HG03460 (cell line): ENCODE measurements around the gene CENPB.

ENCODE experiments used
- ATAC-seq: cut with Tn5 transposase; IDR thresholded peaks from one replicate; pipeline ENCODE4 v1.9.1; 2021; ENCODE audit not compliant: unreplicated experiment

Gene CENPB

DNA sequence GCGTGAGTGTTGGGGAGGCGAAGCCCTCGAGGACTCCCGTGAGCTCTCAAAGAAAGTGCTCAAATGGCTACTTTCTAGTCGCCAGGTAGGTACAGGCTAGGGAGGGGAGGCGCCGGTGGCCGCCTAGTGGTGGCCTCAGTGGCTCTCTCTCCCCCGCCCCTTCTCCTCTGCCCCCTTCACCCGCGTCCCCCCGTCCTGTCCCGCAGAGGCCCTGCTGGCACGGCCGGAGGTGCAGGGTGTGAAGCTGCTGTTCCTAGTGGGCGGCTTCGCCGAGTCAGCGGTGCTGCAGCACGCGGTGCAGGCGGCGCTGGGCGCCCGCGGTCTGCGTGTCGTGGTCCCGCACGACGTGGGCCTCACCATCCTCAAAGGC is 35.2 kb downstream of the CENPB start:
- no peak for ATAC-seq

DNA sequence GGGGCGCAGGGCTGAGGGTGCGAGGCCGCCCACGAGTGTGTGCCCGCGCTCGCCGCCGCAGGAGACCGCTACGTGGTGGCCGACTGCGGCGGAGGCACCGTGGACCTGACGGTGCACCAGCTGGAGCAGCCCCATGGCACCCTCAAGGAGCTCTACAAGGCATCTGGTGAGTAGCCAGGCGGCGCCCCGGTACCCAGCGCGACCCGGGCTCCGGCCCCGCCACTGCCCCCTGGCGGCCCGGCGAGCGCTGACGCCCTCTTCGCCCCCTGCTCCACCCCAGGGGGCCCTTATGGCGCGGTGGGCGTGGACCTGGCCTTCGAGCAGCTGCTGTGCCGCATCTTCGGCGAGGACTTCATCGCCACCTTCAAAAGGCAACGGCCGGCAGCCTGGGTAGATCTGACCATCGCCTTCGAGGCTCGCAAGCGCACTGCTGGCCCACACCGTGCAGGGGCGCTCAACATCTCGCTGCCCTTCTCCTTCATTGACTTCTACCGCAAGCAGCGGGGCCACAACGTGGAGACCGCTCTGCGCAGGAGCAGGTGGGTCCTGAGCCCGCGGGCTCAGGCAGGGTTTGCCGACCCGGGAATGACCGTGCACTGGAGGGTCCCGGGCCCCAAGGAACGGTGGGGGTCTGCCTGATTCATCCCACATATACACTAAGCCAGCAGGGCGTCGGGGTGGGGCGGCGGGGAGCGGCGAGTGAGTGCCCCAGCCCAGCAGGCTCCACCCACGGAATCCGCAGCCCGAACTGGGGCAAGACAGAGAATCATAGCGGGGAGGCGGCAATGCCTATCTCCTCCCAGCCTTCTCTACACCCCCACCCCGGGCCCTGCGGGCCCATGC is 36.6 kb downstream of the CENPB start:
- ATAC-seq = no peak

DNA sequence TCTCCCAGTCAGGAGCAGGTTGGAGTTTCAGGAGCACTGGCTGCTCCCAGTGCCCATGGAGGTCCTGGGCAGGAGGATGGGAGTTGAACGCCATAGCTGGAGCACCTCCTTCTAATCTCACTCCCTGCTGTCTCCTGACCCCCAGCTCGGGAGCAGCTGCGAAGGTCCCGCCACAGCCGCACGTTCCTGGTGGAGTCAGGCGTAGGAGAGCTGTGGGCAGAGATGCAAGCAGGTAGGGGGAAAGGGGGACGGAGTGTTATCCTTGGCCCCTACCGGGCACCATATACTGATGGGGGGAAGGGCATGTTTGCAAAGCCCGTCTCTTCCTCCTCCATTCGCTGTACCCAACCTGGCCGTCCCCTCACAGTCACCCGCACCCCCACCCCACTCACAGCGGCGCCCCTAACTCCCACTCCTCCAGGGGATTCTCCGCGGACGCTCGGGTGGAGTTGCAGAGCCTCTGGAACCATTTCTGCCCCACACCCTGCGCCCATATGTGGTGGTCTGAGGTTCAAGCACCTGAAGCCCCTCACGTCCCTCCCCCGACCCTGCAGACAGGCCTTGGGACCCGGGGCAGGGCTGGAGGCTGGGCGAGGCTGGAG is 37.4 kb downstream of the CENPB start:
- ATAC-seq = no peak

DNA sequence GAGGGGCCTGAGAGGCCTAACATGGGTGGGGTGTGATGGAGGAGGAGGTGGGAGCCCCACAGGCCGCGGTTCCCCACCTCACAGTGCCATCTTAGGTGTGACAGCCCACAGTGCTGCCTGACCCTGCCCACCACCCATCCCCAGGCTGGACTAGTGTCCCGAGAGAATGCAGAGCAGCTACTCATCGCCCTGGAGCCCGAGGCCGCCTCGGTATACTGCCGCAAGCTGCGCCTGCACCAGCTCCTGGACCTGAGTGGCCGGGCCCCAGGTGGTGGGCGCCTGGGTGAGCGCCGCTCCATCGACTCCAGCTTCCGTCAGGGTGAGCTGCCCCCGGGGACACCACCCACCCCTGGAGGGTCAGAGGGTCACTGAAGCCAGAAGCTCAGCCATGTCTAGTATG is 38.5 kb downstream of the CENPB start:
- no peak for ATAC-seq

DNA sequence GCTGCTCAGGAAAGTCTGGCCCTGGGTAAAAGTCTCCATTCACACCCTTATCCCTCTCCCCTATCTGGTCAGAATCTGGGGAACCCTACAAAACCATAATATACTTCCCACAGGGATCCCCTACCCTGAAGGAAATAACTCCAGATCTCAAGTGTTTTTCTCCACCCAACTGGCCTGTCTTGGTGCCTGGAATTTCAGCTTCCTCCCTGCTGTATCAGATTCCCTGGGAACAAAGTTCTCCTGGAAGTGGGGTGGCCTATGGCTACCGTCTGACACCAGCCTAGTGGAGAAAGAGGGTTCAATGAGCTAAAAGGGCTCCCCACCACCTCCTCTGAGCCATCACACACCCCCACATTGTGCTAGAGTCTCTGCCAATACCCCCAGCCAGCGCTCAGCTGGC is 39.1 kb downstream of the CENPB start:
- no peak for ATAC-seq

DNA sequence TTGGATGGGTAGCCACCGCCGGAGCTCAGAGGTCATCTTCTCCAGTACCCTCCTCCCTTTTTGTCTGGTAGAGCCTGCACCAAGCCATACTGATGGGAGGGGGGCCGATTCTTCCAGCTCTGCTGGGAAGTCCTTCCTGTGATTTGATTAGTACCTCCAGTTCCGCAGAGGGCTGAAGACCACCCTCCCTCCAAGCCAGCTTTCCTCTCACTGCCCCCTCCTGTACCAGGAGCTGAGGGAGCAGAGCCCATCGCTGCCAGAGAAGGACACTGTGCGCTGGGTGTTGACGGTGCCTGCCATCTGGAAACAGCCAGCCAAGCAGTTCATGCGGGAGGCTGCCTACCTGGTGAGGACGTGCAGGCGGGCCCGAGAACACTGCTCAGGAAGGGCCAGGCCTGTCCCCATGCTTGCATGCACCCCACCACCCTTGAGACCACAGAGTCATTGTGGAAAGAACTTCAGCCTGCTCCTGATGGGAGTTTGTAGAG is 40.8 kb downstream of the CENPB start:
- no peak for ATAC-seq

DNA sequence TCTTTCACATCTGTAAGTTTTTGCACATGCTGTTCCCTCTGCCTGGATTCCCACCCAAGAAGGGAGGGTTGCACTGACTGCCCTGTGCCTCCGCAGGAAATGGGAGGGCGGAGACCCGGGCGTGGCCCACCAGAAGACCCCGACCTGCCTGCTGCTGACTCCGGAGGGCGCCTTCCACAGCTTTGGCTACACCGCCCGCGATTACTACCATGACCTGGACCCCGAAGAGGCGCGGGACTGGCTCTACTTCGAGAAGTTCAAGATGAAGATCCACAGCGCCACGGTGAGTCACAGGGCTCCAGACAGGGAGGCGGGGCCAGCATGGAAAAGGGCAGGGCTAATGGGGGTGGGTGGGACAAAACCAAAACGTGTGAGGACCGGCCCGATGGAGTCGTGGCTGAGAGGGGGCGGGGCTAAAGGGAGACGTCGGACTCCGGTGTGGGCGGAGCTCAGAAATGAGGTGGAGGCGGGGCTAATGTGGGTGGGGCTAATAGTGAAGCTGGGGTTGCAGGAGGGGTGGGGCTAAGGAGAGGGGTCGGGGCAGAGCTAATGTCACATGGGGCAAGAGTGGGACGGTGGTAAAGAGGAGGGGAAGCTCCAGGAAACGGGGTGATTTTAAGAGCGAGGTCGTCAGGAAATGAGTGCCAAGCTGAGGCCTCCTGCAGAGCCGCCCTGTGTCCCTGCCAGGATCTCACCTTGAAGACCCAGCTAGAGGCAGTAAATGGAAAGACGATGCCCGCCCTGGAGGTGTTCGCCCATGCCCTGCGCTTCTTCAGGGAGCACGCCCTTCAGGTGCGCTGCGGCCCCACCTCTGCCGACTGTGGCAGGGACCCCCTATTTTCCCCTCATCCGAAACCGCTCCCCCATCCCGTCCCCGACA is 41.5 kb downstream of the CENPB start:
- ATAC-seq = no peak

DNA sequence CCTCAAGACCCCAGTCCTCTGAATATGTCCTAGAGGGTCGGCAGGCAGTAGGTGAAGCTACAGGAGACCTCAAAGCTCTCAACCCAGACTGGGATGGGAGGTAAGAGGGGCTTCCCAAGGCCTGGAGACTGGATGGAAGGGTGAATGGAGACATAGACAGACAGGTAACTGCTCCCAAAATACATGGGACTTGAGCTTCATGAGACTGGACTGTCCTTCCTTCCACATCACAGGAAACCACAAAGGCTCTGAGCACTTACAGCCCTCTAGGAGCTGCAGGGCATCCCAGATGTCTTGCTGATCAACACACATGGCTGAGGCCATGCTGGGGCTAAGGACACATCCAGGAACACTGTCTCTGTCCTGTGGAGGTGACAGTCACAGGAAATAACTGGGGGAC is 42.5 kb downstream of the CENPB start:
- ATAC-seq = no peak

DNA sequence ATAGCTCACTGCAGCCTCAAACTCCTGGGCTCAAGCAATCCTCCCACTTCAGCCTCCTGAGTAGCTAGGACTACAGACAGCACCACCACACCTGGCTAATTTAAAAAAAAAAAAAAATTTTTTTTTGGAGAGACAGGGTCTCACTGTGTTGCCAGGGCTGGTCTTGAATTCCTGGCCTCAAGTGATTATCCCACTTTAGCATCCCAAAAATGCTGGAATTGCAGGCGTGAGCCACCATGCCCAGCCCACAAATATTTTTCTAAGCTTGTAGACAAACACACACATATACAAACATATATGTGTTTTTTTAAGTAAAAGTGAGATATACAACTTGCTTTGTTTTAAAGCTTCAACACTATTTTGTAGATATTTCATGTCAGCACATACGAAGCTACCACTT is 43.3 kb downstream of the CENPB start:
- no peak for ATAC-seq

DNA sequence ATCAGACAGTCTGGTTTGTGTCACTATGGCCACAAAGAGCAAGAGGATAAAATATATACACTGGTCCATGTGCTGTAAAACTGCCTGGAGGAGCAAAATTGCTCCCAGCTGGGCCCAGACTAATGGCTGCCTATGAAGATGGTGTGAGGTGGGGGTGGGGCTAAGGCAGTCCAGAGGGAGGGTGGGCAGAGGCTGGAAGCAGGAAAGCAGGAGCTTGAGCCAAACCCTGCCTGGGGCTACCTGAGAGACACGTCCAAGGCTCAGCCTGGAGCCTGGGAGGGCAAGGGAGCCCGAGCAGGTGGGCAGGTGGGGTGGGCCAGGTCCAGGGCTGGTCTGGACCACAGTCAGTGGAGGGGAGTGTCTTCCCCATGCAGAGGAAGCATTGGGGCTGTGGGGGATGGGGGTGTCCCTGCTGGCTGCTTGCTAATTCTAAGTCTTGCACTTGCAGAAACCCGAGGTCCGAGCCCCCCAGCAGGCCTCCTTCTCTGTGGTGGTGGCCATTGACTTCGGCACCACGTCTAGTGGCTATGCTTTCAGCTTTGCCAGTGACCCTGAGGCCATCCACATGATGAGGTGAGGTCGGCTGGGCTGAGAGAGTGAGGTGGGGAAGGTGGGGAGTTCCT is 44.6 kb downstream of the CENPB start:
- no peak for ATAC-seq

DNA sequence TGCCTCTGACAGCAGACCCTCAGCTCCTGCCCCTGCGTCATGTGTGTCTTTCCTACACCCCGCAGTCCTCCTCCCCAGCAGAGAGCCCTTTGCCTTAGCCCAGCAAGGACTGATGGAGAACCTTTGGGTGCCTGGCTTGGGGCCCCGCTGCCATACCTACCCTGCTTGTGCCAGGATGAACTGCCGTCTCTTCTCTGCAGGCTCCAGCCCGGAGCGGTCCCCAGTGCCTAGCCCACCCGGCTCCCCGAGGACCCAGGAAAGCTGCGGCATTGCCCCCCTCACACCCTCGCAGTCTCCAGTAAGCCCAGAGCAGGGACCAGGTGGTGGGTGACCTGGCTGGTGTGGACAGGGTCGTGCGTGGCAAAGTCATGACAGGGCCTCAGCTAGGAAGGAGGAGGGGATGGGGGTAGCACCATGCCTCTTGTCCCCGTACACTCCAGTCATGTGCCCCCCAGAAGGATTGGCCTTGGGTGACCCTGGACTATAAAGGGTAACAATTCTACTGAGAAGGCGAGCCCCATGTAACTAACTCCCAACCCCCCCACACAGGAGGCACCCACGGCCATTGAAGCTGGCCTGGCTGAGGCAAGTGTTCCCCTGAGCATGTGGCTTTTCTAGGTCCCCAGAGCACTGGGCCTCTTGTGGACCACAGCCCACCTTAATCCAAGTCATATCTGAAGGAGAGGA is 45.8 kb downstream of the CENPB start:
- ATAC-seq = no peak

DNA sequence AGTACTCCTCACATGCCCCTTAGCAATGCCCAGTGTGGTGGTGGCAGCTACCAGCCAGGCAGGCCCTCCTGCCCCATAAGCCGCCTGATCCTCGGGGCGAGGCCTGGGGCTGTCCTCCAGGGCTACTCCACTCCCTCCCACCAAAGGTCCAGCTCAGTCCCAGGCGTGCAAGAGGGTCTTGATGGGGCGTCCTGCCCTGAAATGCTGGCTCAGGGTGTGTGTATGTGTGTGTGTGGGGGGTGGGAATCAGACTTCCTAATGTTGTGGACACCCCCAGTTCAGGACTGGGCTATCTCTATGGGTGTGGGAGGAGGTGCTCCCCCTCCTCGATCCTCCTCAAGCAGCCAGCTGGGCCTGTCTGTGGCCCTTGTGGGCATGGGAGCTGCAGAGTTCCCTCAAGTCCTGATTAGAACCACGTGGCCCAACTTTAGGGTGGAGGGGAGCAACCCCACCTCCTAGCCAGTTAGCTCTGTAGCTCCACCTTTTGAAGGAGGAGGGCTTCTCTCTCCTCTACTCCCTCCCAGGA is 46.6 kb downstream of the CENPB start:
- ATAC-seq = no peak

DNA sequence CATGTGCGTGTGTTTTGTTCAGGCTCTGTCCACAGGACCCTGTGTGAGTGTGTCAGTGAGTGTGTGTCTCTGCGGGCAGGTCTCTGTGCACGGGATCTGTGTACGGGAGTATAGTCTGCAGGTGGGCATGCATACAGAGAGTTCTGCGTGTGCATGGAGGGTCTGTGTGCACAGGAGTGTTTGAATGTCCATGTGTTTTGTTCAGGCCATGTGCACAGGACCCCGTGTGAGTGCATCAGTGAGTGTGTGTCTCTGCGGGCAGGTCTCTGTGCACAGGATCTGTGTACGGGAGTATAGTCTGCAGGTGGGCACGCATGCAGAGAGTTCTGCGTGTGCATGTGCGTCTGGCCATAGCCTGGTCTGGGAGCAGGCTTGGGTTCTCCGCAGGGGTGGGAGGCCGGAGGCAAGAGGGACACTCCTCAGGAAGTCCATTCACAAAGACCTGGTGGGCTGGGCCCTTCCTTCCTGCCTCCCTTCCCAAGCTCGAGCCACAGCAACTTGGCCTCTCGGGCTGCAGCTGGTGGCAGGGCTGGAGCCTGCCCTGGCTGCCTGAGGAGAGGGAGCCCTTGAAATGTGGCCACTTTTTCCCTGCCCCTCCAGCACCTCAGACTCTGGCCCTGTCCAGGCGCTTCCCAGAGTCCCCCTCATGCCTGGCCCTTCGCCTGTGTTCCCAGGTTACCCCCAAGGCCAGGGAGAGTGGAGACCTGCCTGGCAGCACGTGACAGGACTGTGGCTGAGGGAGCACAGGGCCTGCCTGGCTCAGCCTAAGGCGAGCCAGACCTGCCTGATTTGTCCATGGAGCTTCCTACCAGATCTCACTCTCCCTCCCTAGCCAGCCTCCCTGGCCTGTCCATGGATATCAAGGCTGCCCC is 47.2 kb downstream of the CENPB start:
- ATAC-seq = no peak

DNA sequence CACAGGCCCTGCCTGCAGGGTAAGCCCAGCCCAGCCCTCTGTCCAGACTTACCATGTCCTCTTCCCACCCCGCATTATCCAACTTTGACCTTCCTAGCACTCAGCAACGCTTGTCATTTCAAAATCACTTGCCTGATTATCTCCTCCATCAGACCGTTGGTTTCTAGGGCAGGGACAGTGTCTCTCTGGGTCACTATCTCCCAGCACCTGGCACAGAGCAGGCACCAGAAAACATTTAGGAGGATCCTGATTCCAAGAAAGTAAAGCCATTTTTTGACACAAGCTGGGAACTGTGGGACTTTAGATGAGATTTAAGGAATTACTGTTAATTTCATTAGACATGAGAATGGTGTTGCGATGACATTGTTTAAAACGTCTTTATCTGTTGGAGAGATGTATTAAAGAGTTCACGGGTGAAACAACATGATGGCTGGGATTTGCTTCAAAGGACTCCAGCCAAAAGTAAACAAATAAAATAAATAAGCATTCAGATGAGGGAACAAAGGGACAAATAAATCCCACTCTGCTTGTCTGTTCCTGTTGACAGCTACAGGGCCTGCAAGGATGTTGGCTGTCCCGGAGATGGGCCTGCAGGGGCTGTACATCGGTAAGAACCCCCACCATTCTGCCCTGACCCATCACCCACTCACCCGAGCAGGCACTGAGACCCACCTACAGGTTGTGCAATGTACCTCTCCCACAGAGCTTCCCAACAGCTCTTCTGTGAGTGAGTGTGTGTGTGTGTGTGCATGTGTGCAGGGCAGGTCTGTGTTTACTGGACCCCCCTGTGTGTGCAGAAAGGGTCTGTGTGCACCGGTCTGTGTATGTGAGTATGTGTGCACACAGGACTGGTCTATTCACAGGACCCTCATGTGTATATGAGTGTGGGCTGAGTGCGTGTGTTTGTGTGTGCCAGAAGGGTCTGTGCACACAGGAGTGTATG is 48.2 kb downstream of the CENPB start:
- ATAC-seq = no peak

DNA sequence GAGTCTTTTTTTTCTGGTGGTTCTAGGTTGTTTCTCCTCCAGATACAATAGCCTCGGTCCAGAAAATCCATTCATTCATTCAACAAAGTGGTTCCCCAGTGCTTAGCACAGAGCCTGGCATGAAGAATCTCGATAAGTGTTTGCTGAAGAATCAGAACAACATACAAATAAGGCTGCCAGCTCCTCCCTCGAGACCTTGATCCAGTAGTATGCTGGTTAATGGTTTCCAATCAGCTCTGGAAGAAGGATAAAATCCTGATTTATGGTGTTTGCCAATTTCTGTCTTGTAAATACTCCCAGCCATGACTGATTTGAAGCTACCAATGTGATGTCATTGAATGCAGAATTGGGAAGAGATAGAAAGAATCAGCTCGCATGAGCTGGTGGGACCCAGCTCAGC is 50.8 kb downstream of the CENPB start:
- ATAC-seq = no peak

DNA sequence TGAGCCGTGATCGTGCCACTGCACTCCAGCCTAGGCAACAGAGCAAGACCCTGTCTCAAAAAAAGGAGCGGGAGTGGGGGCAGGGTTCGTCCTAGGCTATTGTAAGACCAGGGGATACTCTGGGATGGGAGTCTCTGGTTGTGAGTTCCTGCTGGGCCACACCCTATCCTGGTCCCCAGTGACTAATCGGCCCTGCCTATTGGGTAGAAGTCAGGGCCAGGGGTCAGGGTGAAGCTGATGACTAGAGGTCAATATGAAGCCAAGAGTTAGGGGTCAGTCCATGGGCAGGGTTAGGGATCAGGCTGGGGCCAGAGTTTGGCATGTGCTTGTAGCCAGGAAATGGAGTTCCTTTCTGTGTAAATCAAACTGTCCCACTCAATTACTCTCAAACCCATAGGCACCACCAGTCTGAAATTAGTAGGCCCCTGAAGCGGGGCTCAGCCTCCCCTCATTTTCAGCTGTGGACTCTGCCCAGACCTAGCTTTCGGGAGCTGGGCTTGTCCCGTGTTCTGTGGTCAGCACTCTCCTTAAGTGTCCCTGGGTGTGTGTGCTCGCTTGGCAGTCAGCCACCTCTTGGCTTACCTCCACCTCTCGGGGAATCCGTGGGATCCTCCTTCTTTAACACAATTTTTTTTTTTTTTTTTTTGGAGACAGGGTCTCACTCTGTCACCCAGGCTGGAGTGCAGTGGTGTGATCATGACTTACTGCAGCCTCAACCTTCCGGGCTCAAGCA is 52.3 kb downstream of the CENPB start:
- ATAC-seq = no peak
